SKM-1 treated with dmso at 0.1 percent for 144 hours (cell line): ENCODE data around the gene NPTXR.
"Not testable (repeated sequence)": the region's sequence is repeated elsewhere in the genome, so short reads cannot be mapped to it uniquely, and the experiment has no call there.

Experiments
- DNase-seq: peaks from one replicate; lab custom pipeline; 2025; ENCODE audit not compliant: unreplicated experiment; lab: John Stamatoyannopoulos, UW

NPTXR gene

DNA sequence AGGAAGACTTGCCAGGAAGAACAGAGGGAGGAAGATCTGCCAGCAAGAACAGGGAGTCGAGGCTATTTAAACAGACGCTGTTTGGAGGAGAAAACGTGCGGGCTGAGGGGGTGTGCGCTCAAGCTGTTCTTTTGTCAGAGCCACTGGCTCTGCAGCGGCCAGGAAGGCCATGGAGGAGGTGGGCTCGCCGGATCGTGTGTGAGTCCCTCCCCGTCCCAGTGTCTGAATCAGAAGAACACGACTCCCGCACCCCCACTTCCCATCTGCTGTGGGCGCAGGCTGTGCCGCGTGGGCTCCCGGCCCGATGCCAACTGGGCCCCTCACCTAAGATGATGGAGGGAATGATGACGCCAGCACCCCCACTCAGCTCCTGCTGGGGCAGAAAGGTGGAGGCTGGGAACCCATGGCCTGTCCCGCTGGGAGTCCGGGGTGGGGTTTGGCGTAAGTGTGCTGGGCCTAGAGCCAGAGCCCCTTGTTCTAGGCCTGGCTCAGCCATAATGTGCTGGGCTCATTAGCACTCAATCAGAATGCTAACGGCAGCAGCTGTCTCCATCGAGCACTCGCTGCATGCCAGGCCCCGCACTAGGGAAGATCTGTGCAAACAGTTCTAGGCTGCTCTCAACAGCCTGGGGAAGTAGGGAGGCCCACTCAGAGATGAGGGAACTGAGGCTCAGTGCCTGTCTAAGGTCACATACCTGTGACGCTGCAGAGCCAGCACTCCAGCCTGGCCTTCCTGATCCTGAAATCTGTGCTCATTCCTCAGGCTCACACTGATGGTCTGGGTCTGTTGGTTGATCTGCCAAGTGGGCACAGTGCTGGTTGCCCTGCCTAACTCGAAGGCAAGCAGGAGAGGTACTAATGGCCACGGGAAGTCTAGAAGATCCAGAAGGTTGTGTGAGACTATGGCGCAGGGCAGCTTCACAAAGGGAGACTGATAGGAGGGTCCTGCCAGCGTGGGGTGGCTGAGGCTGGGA is 11.5 kb downstream of the NPTXR start:
- no peak for DNase-seq

GRCh38 chr22:38831166-38831945 is 12.5 kb downstream of the NPTXR start:
- DNase-seq: peak; percentile 27

DNA sequence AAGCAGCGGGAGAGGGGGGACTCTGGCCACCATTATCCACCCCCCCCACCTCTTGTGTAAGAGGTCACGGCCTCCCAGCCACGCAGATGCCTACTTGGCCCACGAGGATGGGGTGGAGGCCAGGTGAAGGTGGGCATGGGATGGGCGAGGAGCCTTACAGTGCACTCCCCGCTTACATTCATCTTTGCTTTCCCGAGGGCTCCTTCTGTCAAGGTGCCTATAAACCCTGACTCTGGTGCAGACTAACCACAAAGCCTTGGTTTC is 13.1 kb downstream of the NPTXR start:
- DNase-seq: no peak

DNA sequence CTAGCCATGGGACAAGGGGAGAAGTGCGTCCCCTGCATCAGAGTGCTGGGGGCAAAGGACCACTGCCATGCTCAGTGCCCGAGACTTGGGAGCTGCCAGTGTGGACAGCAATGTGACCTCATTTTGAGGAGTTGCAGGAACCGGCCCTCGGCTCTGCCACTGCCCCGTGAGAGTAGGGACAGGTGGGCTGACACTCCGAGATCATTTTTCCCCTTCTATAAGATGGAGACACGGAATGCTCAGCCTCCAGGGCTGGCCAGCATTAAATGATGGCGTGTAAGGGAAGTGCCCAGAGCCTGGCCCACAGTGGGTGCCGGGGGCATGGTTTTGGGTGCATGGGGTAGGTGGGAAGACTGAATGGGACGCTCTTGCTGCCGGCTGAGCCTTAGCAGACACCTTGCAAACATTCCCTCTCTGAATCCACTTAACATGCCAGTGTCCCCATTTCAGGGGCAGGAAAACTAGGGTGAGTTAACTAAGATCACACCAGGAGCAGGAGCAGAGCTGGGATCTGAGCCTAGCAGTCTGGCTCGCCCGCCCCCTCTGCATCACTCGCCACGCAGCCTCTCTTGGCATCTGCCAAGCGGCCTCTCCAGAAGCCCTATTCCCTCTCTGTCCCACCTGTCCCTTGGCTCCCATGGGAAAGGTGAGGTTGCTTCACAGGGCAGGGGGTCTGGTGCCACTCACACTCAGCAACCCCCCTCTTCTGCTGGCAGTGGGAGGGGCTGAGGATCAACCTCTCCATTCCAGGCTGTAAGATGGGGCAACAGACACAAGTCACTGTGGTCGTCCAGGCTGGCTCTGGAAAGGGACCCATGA is 13.6 kb downstream of the NPTXR start:
- no peak for DNase-seq

DNA sequence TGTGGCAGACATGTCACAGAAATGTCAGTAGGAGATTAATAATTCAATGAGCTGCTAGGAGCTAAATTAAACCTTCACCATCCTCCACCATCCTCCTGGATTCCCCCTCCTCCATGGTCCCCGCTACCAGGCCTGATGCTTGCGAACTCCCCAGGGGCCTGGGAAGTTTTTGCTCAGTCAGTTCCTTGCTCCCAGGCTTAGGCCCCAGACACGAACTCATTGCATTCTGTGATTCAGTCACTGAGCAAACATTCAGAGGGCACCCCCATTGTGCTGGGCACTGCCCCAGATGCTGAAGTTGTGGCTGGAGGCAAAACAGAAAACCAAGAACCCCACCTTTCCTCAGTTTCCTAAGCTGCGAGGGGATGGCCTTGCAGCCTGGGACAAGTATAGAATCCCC is 14.3 kb downstream of the NPTXR start:
- no peak for DNase-seq

- no peak for DNase-seq
Observed at GRCh38 chr22:38828616-38829205, 15.1 kb downstream of the NPTXR start.

GRCh38 chr22:38828191-38828590 is 15.6 kb downstream of the NPTXR start:
- no peak for DNase-seq

DNA sequence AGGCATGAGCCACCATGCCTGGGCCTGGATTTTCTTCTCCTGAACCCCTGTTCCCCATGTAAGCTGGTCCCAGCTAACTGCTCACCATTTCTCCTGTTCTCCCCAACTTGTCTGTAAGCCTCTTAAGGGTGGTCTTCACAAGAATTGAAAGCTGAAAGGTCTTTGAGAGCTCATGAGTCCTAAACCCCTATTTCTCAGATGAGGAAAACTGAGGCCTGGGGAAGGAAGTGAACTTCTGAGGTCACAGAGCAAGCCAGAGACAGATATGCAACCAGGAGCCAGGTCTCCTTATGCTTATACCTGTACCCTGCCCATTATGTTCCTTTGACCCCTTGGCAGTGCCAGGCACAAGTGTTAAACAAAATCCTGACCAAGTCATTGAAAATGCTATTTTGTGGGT is 16.3 kb downstream of the NPTXR start:
- DNase-seq: no peak

GRCh38 chr22:38826801-38827200 is 17.0 kb downstream of the NPTXR start:
- no peak for DNase-seq

DNA sequence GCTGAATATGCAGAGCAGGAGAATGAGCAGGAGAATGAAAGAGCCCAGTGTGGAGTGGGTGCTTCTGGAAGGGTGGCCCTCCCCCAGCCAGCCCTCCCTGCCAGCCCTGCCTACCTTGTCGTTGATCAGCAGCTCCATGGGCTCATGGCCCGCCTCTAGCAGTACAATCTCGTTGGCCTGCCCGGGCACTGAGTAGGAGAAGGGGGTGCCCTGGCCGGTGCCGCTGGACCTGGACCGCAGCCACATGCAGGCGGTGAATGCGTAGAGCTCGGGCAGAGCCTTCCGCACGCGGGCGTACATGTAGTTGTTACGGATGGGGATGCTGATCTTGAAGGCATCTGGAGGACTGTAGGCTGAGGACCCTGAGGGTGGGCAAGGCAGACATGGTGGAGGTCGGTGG is 17.4 kb downstream of the NPTXR start:
- no peak for DNase-seq

GRCh38 chr22:38824585-38824984 is 19.2 kb downstream of the NPTXR start:
- peak; percentile 10 for DNase-seq

- DNase-seq: no peak
Observed at GRCh38 chr22:38823637-38824036, 20.2 kb downstream of the NPTXR start.

DNA sequence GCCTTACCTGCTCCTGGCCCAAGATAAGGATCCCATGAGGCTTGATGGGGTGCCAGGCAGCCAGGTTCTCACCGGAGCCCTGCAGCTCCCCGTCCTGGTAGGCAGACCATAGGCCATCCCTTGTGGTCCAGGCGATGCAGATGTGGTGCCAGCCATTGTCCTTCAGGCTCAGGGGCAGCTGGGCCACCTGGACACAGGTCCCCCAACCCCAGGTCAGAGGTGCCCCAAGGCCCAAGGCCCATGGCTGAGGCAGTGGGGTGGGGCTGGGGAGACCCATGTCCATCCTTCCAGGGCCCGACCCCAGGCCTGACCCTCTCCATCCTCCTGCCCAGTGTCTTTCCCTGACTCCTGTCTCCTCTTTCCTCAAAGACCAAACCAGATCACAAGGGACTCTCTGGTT is 20.8 kb downstream of the NPTXR start:
- DNase-seq: no peak

DNA sequence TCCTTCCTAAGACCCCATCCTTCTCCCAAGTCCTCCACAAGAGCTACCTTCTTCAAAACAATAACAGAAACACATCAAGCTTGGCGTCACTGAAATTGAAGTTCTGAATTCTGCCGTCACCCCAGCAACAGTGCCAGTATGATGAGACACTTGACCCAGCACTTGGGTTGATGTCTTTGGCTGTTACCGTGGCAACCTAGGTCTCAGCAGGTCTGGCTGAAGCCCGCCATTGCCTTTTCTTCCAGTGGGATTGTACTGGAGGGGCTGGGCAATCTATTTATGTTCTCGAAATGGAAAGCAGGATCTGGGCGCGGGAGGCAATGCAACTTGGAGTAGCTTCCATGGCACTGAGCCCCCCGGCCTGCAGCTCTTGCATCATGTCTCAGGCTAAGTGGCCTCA is 23.8 kb downstream of the NPTXR start:
- no peak for DNase-seq

DNA sequence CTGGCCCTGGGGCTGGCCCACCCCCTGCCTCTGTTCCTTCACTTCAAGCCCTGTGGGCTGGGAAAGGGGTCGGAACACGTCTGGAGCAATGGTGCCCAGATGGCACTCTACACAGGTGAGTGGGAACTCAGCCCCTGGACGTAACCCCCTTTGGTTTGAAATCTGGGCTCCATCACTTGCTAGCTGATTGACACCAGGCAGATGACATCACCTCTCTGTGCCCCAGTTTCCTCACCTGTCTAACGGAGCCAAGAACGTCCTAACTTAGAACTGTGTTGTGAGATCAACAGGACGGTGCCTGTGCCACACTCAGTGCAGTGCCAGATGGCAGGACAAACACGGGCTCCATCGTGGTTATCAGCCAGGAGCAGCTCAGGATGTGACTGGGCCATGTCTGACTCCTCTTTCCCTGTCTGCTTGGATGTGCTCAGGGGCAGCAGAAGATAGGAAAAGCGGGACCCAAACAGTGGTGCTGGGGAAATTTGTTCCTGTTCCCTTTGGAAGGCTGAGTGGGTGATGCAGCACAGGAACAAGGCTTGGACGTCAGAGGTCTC is 24.4 kb downstream of the NPTXR start:
- no peak for DNase-seq

- DNase-seq: no peak
Observed at GRCh38 chr22:38817196-38817595, 26.6 kb downstream of the NPTXR start.

GRCh38 chr22:38815842-38816241 is 28.0 kb downstream of the NPTXR start:
- no peak for DNase-seq

DNA sequence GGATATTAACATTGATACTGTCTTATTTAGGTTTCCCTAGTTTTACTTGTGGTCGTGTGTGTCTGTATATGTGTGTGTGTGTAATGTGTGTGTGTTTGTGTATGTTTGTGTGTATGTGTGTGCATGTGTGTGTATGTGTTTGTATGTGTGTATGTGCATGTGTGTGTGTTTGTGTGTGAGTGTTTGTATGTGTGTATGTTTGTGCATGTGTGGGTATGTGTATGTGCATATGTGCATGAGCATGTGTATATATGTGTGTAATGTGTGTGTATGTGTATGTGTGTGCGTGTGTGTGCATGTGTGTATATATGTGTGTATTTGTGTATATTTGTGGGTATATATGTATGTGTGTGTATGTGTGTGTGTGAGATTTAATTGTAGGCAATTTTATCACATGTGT is 32.6 kb downstream of the NPTXR start:
- no peak for DNase-seq

- DNase-seq: not testable (repeated sequence)
Observed at GRCh38 chr22:38805041-38805593, 38.7 kb downstream of the NPTXR start.

DNA sequence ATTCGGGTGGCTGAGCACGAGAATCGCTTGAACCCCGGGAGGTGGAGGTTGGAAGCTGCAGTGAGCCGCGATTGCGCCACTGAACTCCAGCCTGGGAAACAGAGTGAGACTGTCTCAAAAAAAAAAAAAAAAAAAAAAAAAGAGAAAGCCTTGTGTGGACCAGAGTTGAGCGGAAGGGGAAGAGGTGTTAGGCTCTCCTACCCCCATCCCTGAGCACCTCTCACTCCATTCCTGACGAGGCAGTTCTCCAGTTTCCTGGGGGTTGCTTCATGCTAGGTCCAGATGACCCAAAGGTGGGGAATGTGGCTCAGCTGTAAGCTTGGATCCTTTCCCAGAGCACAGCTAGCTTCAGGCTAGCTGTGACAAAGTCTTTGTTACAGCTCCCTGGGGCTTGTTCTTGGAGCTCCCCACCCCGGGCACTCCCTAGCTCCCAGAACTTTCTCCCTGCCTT is 41.1 kb downstream of the NPTXR start:
- no peak for DNase-seq
